ENCODE measurements around the gene GFRA1.

GFRA1 gene

GRCh38 chr10:116125180-116125579 is 147.8 kb downstream of the GFRA1 start:
- DNase-seq (ENCODE audit: low read depth in 2 of 2), result no peak

DNA sequence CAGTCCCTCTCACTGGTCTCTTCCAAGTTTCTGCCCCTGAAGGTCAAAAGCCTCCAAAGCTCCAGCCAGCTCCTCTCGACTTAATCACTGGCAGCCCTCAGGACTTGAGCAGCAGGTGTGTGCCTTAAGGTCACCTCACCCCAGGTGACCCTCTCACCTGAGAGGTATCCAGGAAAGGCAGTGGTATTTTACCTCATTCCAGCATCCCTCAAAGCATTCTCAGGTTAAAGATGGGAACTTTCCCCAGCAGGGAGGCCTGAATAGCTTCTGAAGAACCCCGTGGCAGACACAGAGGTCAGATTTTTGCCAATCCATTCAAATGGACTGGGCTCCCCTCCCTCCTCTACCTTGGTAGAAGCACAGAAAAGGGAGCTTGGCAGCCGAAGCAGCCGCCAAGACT is 148.2 kb downstream of the GFRA1 start:
- no peak for DNase-seq (ENCODE audit: low read depth in 2 of 2)

DNA sequence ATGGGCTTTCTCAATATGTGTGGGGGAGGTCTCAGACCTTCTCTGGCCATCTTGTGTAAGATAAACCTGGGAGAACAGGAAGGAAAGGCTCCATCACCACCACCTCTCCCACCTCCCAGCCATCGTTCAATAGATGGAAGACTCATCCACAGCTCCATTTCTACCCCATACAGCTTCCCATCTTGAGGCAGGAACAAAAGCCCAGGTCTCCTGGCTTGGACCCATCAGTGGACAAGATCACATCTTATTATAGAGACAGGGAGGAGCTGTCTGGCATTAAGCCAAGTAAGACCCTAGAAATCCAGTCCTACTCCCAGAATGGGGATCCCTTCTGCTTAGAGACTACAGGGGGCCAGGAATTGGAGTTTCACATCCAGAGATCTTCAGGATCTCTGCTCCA is 150.3 kb downstream of the GFRA1 start:
- no peak for DNase-seq (ENCODE audit: low read depth in 2 of 2)

DNA sequence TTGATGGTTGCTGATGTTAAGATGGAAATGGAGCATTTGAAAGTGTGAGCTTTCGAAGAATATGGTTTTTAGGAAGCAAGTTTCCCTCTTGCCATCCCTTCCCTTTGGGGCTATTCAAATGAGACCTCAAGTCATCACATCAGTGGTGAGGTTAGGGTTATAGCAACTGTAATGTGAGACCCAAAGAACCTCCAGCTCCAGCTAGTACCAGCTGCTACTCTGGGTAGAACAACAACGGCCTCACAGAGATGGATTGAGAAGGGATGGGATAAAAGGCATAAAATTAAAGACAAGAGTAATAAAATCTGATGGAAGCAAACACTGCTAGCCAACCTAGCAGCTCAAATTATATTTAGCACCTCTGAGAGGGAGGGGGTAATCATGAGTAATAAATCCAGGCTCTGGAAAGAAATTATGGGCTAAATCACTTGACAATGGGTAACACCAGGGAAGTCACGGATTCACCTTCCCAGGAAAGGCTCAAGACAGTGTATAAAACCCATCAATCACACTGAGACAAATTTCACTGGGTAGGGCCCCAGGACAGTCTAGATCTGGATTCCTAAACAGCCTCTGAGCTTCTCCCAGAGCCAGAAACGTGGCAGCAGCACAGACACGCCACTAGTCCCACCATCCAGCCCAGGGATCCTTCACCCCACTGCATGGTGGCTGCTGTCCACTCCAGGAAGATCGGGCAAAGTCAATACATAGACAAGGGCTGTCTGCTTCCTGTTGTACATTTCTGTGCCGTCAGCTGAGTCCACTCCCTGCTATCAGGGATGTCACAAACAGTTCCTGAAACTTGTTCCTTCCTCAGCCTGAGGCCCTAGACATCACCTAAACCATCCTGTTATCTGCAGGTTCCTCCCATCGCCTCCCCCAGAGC is 151.1 kb downstream of the GFRA1 start:
- no peak for DNase-seq (ENCODE audit: low read depth in 2 of 2)

GRCh38 chr10:116120688-116121455 is 152.1 kb downstream of the GFRA1 start:
- no peak for DNase-seq (ENCODE audit: low read depth in 2 of 2)

DNA sequence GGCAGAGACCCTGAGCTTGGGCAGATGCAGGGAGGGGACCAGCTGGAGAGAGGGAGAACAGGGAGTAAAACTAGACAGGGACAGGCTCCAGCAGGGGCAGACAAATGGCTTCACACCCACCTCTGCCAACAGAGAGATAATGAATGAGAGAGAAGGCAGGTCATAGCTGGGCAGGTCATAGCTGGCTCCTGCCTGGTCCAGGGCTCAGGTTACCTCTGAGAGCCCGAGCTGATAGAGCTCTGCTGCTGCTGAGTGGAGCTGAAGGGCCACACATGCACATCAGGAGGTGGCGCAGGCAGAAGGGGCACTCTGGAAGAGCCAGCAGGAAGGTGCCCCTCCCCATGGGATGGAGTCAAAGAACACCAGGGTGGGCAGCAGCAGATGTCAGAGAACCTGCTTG is 154.2 kb downstream of the GFRA1 start:
- DNase-seq (ENCODE audit: low read depth in 2 of 2), result no peak

DNA sequence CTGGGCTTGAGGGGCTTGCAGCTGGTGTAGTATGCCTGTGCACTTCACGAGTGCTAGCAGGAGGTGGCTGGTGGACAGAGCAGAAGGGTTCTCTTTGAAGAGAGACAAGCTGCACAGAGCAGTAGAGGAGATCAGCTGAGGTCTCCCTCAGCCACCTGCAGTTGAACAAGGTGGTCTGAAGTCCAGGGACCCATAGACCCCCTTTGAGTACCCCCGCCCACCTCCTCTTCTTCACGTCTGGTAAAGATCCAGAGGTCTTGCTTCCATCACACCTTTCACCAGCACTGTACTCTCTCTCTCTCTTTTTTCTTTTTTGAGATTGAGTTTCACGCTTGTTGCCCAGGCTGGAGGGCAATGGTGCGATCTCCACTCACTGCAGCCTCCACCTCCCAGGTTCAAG is 157.2 kb downstream of the GFRA1 start:
- no peak for DNase-seq (ENCODE audit: low read depth in 2 of 2)

GRCh38 chr10:116115036-116115641 is 157.9 kb downstream of the GFRA1 start:
- DNase-seq (ENCODE audit: low read depth in 2 of 2), result no peak

DNA sequence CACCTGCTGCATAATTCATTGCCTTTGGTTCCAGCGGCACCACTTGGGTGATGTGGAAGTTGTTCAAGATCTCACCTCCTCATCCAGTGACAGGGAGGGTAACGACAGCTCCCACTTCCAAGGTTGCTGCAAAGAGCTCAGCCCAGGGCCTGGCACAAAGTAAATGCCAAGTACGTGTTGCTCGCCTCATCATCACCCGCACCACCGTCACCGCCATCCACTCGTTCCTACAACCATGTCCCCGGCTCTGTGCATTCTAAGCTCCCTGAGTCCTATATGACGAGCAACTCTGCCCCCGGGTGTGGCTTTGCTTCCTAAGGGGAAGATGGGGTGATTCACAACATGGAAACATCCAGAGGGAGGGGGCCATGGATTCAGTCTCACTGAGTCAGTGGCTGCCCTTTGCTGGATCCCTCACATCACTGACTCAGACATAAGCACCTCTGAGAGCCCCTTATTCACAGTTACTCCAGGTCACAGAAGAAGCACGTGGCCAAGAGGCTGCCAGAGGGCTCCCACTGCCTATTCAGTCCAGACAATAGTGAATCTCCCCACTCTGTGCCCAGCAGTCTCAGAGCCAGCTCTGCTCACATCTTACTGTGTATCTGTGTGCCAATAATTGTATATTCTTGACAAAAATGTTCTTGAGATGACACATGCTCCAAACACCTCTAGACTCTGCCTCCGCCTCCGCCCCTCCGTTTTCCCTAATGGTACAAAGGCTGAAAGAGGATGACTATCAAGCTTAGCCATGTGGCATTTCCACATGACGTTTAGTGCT is 159.1 kb downstream of the GFRA1 start:
- no peak for DNase-seq (ENCODE audit: low read depth in 2 of 2)

GRCh38 chr10:116112232-116113231 is 160.5 kb downstream of the GFRA1 start:
- no peak for DNase-seq (ENCODE audit: low read depth in 2 of 2)

GRCh38 chr10:116111483-116112095 is 161.4 kb downstream of the GFRA1 start:
- no peak for DNase-seq (ENCODE audit: low read depth in 2 of 2)

DNA sequence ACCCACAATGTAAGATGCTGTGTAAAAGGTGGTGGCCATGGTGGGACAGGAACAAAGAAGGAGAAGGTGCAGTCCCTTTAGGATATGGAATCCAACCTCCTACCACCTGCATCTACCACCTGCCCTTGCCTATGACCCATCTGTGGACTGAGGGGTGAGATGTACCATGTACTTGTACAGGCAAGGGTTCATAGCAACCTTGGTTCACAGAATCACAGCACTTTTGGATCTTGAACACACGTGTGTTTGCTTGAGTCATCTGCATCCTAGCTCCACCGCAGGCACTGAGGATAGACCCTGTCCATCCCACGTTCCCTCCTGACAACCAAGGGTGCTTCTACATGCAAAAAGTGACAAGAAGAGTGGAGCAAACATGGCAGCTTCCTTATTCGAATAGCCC is 162.3 kb downstream of the GFRA1 start:
- no peak for DNase-seq (ENCODE audit: low read depth in 2 of 2)

DNA sequence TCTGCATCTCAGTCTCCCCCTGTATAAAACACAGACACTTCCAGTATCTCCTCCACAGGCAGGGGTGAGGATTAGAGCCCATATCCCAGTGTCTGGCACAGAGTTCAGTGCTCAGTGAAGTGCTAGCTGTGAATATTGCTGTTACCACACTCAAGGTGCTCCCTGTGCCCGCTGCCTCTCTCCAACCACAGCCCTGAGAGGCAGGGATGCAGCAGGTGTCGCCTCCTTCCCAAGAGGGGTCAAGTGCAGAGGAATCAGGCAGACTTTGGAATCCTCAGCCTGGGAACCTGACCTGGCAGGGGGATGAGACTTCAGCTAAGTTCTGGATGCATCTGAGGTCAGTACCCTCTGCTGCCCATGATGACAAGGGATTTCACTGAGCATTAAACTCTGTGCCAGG is 163.1 kb downstream of the GFRA1 start:
- no peak for DNase-seq (ENCODE audit: low read depth in 2 of 2)

DNA sequence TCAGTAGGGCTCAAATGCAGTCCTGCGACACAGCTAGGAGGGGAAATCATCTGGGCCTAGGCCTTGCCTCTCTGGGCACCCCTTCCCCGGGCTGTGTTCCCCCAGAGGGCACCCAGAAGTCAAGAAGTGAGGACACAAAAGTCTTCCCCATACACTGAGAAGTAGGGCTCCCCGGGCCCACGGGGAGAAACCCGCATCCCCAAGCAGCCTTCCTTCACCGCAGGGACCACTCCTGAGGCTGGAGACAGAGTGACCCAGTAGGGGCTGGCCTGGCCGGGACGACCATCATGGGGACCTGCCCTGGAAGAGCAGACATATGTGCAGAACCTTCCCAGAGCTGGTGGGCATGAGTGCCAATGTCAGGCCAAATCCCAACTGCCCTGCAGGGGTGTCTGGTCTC is 163.5 kb downstream of the GFRA1 start:
- DNase-seq (ENCODE audit: low read depth in 2 of 2), result no peak

DNA sequence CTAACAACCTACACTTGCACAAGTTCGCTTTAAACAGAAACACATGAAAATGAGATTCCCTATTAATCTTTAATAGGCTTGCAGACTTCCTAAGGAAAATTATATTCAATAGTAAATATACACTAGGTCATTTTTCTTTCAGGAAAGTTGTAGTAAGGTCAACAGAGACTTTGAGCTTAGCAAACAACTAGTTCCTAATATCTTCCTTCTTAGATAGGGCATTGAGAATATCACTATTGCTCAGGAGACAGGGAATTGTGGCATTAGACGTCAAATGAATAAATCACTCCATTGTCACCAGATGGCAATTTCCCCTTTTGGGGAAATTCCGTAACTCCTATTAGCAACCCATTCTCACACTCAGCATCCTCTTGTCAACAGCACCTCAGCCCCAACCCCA is 164.9 kb downstream of the GFRA1 start:
- DNase-seq (ENCODE audit: low read depth in 2 of 2), result no peak

- no peak for DNase-seq (ENCODE audit: low read depth in 2 of 2)
These were observed 166.4 kb downstream of the GFRA1 start for GRCh38 chr10:116106611-116107010.

DNA sequence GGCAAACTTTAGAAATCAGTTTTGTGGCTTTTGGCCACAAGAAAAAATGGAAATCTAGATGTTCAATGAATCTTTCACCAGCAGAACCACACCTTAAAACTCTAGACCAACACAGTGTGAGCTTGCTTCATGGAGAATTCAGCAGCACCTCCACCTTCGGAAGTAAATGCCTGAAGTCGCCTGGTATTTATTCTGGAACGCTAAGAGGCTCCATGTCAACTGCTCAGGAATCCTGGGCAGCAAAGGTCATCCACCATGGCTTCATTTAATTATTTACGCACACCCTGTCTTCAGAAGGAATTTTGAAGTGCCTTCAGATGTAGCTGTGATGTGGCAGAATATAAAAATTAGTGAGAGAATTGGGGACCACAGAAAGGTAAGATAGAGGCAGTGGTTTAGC is 167.7 kb downstream of the GFRA1 start:
- DNase-seq (ENCODE audit: low read depth in 2 of 2), result no peak

GRCh38 chr10:116104210-116104932 is 168.6 kb downstream of the GFRA1 start:
- DNase-seq (ENCODE audit: low read depth in 2 of 2), result no peak

DNA sequence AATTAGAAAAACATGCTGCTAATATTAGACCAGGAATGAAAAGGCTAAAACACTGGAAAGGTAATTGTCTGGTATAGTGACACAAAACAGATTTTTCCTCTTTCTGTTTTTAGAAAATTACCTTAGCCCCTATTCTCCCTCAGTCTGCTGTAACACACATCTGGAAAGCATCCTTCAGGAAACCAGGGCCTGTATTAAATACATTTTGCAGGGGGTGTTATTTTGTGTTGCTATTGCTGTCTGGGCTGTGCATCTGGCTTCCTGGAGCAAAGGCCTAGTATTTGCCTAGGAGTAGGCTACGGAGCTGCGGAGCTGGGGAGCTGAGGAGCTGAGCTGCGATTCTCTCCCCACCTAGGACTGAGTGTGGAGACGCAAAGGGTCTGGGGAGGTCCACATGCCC is 169.3 kb downstream of the GFRA1 start:
- no peak for DNase-seq (ENCODE audit: low read depth in 2 of 2)
